Activated naive CD8-positive, alpha-beta T cell (primary cell): Measurements from ENCODE around the gene VPS33B.

Experiments
- H3K27ac Mint-ChIP-seq: one replicate; pipeline ENCODE4 v1.8.0; 2021; ENCODE audit warnings: mixed read lengths
- H3K27me3 Mint-ChIP-seq: one replicate; pipeline ENCODE4 v1.8.0; 2021; ENCODE audit warnings: mixed read lengths
- H3K36me3 Mint-ChIP-seq: one replicate; pipeline ENCODE4 v1.8.0; 2021; ENCODE audit warnings: mixed read lengths
- H3K4me1 Mint-ChIP-seq: one replicate; pipeline ENCODE4 v1.8.0; 2021; ENCODE audit warnings: low read depth, mixed read lengths
- H3K4me3 Mint-ChIP-seq: one replicate; pipeline ENCODE4 v1.8.0; 2021; ENCODE audit warnings: mild to moderate bottlenecking, mixed read lengths
- H3K9me3 Mint-ChIP-seq: one replicate; pipeline ENCODE4 v1.8.0; 2021; ENCODE audit warnings: low read depth, mixed read lengths

The VPS33B gene

GRCh38 chr15:91007266-91007665 lies 15.1 kb downstream of the VPS33B start:
- no peak overlapping the region for H3K27ac Mint-ChIP-seq
- no peaks in the 10 kb centered on the region for H3K27me3 Mint-ChIP-seq
- no peaks in the 10 kb centered on the region for H3K4me1 Mint-ChIP-seq
- H3K4me3 Mint-ChIP-seq, result no peak overlapping the region
- H3K9me3 Mint-ChIP-seq, result no peaks in the 10 kb centered on the region
- H3K36me3 Mint-ChIP-seq, result peaks cover 8% of the 10 kb centered on the region

GRCh38 chr15:91001209-91001608 lies 21.2 kb downstream of the VPS33B start:
- Mint-ChIP-seq H3K36me3 (peaks cover 8% of the 10 kb centered on the region), H3K4me1 (peaks cover under 1% of the 10 kb centered on the region), H3K9me3 (no peaks in the 10 kb centered on the region), H3K27ac (no peak overlapping the region), H3K4me3 (no peak overlapping the region), H3K27me3 (no peaks in the 10 kb centered on the region)

- no peaks in the 10 kb centered on the region for H3K27me3 Mint-ChIP-seq
- peaks cover 13% of the 10 kb centered on the region for H3K4me1 Mint-ChIP-seq
- no peak overlapping the region for H3K27ac Mint-ChIP-seq
- peaks cover 8% of the 10 kb centered on the region for H3K36me3 Mint-ChIP-seq
- H3K4me3 Mint-ChIP-seq, result no peak overlapping the region
- H3K9me3 Mint-ChIP-seq, result no peaks in the 10 kb centered on the region
Observed at GRCh38 chr15:90998737-90999136, 23.7 kb downstream of the VPS33B start.

- no peaks in the 10 kb centered on the region for H3K27me3 Mint-ChIP-seq
- H3K9me3 Mint-ChIP-seq, result no peaks in the 10 kb centered on the region
- peak within 1 kb of the TSS; percentile 99 for H3K4me3 Mint-ChIP-seq
- peak within 1 kb of the TSS; percentile 95 for H3K27ac Mint-ChIP-seq
- peaks cover 3% of the 10 kb centered on the region for H3K36me3 Mint-ChIP-seq
- peaks cover 22% of the 10 kb centered on the region for H3K4me1 Mint-ChIP-seq
Observed at GRCh38 chr15:90994417-90995311, 27.7 kb downstream of the VPS33B start, which contains the start of gene PRC1. TSS of gene PRC1 (minus strand) at chr15:90994535. CDS start at chr15:90994417, 118 bp downstream.

- H3K27me3 Mint-ChIP-seq, result no peaks in the 10 kb centered on the region
- H3K27ac Mint-ChIP-seq, result peak overlapping the region; percentile 95
- no peaks in the 10 kb centered on the region for H3K9me3 Mint-ChIP-seq
- no peaks in the 10 kb centered on the region for H3K36me3 Mint-ChIP-seq
- peak overlapping the region; percentile 99 for H3K4me3 Mint-ChIP-seq
- H3K4me1 Mint-ChIP-seq, result peaks cover 22% of the 10 kb centered on the region
Observed at GRCh38 chr15:90994059-90994416, 28.4 kb downstream of the VPS33B start.

GRCh38 chr15:90991587-90992285 lies 30.7 kb downstream of the VPS33B start:
- Mint-ChIP-seq H3K27me3 (no peaks in the 10 kb centered on the region), H3K9me3 (no peaks in the 10 kb centered on the region), H3K4me1 (peaks cover 22% of the 10 kb centered on the region), H3K27ac (no peak overlapping the region), H3K36me3 (no peaks in the 10 kb centered on the region), H3K4me3 (no peak overlapping the region)

GRCh38 chr15:90990446-90990845 lies 31.9 kb downstream of the VPS33B start:
- Mint-ChIP-seq H3K4me3 (no peak overlapping the region), H3K9me3 (no peaks in the 10 kb centered on the region), H3K36me3 (no peaks in the 10 kb centered on the region), H3K27me3 (no peaks in the 10 kb centered on the region), H3K27ac (no peak overlapping the region), H3K4me1 (peaks cover 17% of the 10 kb centered on the region)

- Mint-ChIP-seq H3K4me3 (no peak overlapping the region), H3K27me3 (no peaks in the 10 kb centered on the region), H3K36me3 (no peaks in the 10 kb centered on the region), H3K27ac (no peak overlapping the region), H3K9me3 (no peaks in the 10 kb centered on the region), H3K4me1 (peaks cover 10% of the 10 kb centered on the region)
Observed at GRCh38 chr15:90989040-90989768, 33.2 kb downstream of the VPS33B start.

- Mint-ChIP-seq H3K27me3 (no peaks in the 10 kb centered on the region), H3K9me3 (no peaks in the 10 kb centered on the region), H3K4me3 (no peak overlapping the region), H3K36me3 (no peaks in the 10 kb centered on the region), H3K4me1 (peaks cover 5% of the 10 kb centered on the region), H3K27ac (no peak overlapping the region)
Observed at GRCh38 chr15:90988296-90988695, 34.1 kb downstream of the VPS33B start.

- H3K36me3 Mint-ChIP-seq, result peaks cover 2% of the 10 kb centered on the region
- H3K4me1 Mint-ChIP-seq, result peaks cover 2% of the 10 kb centered on the region
- no peak overlapping the region for H3K27ac Mint-ChIP-seq
- H3K9me3 Mint-ChIP-seq, result no peaks in the 10 kb centered on the region
- no peaks in the 10 kb centered on the region for H3K27me3 Mint-ChIP-seq
- no peak overlapping the region for H3K4me3 Mint-ChIP-seq
Observed at GRCh38 chr15:90987561-90988141, 34.7 kb downstream of the VPS33B start.

- no peaks in the 10 kb centered on the region for H3K4me1 Mint-ChIP-seq
- no peak overlapping the region for H3K27ac Mint-ChIP-seq
- no peaks in the 10 kb centered on the region for H3K9me3 Mint-ChIP-seq
- H3K27me3 Mint-ChIP-seq, result no peaks in the 10 kb centered on the region
- no peak overlapping the region for H3K4me3 Mint-ChIP-seq
- peaks cover 2% of the 10 kb centered on the region for H3K36me3 Mint-ChIP-seq
Observed at GRCh38 chr15:90986790-90987507, 35.4 kb downstream of the VPS33B start.

GRCh38 chr15:90982135-90982534 lies 40.3 kb downstream of the VPS33B start:
- Mint-ChIP-seq H3K27ac (no peak overlapping the region), H3K36me3 (peaks cover 12% of the 10 kb centered on the region), H3K4me1 (peaks cover 1% of the 10 kb centered on the region), H3K27me3 (no peaks in the 10 kb centered on the region), H3K9me3 (no peaks in the 10 kb centered on the region), H3K4me3 (no peak overlapping the region)

- Mint-ChIP-seq H3K9me3 (no peaks in the 10 kb centered on the region), H3K27ac (no peak overlapping the region), H3K4me3 (no peak overlapping the region), H3K4me1 (peaks cover 1% of the 10 kb centered on the region), H3K27me3 (no peaks in the 10 kb centered on the region), H3K36me3 (peaks cover 12% of the 10 kb centered on the region)
Observed at GRCh38 chr15:90981681-90982080, 40.7 kb downstream of the VPS33B start.

GRCh38 chr15:90979582-90979981 lies 42.8 kb downstream of the VPS33B start:
- Mint-ChIP-seq H3K27me3 (no peaks in the 10 kb centered on the region), H3K27ac (no peak overlapping the region), H3K9me3 (no peaks in the 10 kb centered on the region), H3K36me3 (peaks cover 16% of the 10 kb centered on the region), H3K4me3 (no peak overlapping the region), H3K4me1 (peaks cover 1% of the 10 kb centered on the region)
